ENCODE data around the gene PGLYRP3. TPM values are rescaled to one million over a fixed set of nuclear protein-coding genes. Genes with fewer than 3 reads are reported as not detected.

The PGLYRP3 gene
- total and polyA plus RNA-seq, 9 of the 15 experiments (the other 6 are each of a cell fraction or from before 2014, with no cell fraction given): not detected

- no TSS peak for BruUV-seq (replicated peaks)
- DNase-seq (ENCODE audit: extremely low read depth in 1 of 4, low spot score in 3 of 4): no peak
- Histone ChIP-seq H2AFZ (ENCODE audit: low read depth, low read length) (no peak overlapping the region), H3K36me3 (ENCODE audit: control insufficient read depth, insufficient read depth, low read length) (no peaks in the 10 kb centered on the region), H3K9me3 (replicated peaks; ENCODE audit: control insufficient read depth, insufficient read depth, low read depth, low read length) (no peaks in the 10 kb centered on the region), H4K20me1 (replicated peaks; ENCODE audit: control insufficient read depth, insufficient read depth, low read length) (peaks cover 3% of the 10 kb centered on the region; the same call in 1 of the 2 replicates), H3K79me2 (ENCODE audit: control insufficient read depth, insufficient read depth, low read length) (no peaks in the 10 kb centered on the region), H3K4me2 (ENCODE audit: insufficient read depth, low read length) (no peak overlapping the region), H3K9me1 (ENCODE audit: control insufficient read depth, insufficient read depth, low read length) (no peaks in the 10 kb centered on the region), H3K9ac (ENCODE audit: insufficient read depth in 1 of 2, low read depth in 2 of 2, low read length in 2 of 2) (no peak overlapping the region), H3K4me1 (replicated peaks in 1 of 2; ENCODE audit: control insufficient read depth in 2 of 2, insufficient read depth in 2 of 2, low read length in 2 of 2) (peaks cover 0 to 3% of the 10 kb centered on the region in 2 experiments; a peak in 1 of 5 replicates), H3K27ac (ENCODE audit: extremely low read depth, low read depth, low read length) (no peak overlapping the region), H3K27me3 (ENCODE audit: control insufficient read depth in 2 of 2, insufficient read depth in 2 of 2, low read length in 2 of 2) (peaks cover 4 to 40% of the 10 kb centered on the region in 2 experiments; a peak in 4 of 5 replicates), H3K4me3 (no peak overlapping the region)
- intact Hi-C loops (cut with micrococcal nuclease): loop anchor here (1.0 to 10.0 kb wide), 4 partner anchors 46 to 630 kb away; partner anchors contain the start of gene RAB13
- ATAC-seq: no peak
- ChIA-PET POLR2A (interaction anchor here (0.6 kb wide), 1 partner anchor 273 kb away, joined by 3 read pairs; the partner anchor contains the start of gene S100A13), CTCF (ENCODE audit: low intra/inter-chr PET ratio) (interaction anchor here (0.6 to 3.1 kb wide), 6 partner anchors 45 to 632 kb away, joined by 3 to 48 read pairs (median 8); partner anchors contain the start of gene RAB13)
- FAIRE-seq: no peak
- in situ Hi-C loops (cut with MboI): loop anchor here (5.0 to 10.0 kb wide), 2 partner anchors 153 to 400 kb away; no protein-coding TSS in a partner anchor
- WGBS (ENCODE audit: insufficient coverage, low coverage, missing lambda C conversion rate): 2% methylated on average over 7 of the region's 8 CpGs
- TF ChIP-seq ZNF740 (CRISPR knock-in tag; IDR thresholded peaks at IDR 0.05) (no peak), ZNF740 (tag; IDR thresholded peaks at IDR 0.05) (no peak), GATAD2A (IDR thresholded peaks at IDR 0.05) (no peak), PCBP2 (IDR thresholded peaks at IDR 0.05; ENCODE audit: low read depth, low read length, poor library complexity, severe bottlenecking) (no peak), TOE1 (IDR thresholded peaks at IDR 0.05; ENCODE audit: borderline replicate concordance) (no peak), TOE1 (CRISPR knock-in tag; IDR thresholded peaks at IDR 0.05; ENCODE audit: borderline replicate concordance, low read depth) (no peak), REST (IDR thresholded peaks at IDR 0.05; ENCODE audit: borderline replicate concordance) (no peak), REST (CRISPR knock-in tag; IDR thresholded peaks at IDR 0.05; ENCODE audit: low read depth) (no peak), ZBTB8A (IDR thresholded peaks at IDR 0.05; ENCODE audit: partially characterized antibody) (no peak), NCOA2 (IDR thresholded peaks at IDR 0.05; ENCODE audit: partially characterized antibody in 2 of 2) (no peak)
Measured at GRCh38 chr1:153354515-153355193, 41.9 kb upstream of the PGLYRP3 start.

All from K562 (cell line).